Dedifferentiated amniotic fluid mesenchymal stem cell (primary cell): ENCODE results near the gene HPN.
"Not testable (repeated sequence)": the region's sequence is repeated elsewhere in the genome, so short reads cannot be mapped to it uniquely, and the experiment has no call there.

Source experiments
- DNase-seq: peaks from one replicate; pipeline ENCODE4 v3.0.0-alpha.2; 2016; ENCODE audit errors: extremely low spot score

Gene HPN

DNA sequence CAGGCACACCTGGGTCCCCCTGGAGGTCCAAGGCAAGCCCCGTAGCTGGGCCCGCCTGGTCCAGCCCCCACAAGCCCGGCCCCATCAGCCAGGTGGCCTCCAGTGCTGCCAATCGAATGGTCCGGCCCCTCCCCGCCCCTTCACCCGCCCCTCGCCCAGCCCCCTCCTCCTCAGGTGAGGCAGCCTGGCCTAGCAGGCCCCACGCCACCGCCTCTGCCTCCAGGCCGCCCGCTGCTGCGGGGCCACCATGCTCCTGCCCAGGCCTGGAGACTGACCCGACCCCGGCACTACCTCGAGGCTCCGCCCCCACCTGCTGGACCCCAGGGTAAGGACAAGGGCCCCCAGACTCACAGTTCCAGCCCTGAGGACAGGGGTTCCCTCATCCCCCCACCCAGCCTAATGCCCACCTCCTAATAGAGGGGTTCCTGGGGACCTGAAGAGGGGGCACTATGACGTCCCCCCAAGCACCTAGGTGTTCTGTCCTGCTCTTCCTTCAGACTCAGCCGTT, at the start of gene HPN:
Gene HPN (plus strand): TSS at position 174 of the 508 bp plus-strand sequence. CDS start 786 bp downstream, outside the sequence.
- no peak for DNase-seq

DNA sequence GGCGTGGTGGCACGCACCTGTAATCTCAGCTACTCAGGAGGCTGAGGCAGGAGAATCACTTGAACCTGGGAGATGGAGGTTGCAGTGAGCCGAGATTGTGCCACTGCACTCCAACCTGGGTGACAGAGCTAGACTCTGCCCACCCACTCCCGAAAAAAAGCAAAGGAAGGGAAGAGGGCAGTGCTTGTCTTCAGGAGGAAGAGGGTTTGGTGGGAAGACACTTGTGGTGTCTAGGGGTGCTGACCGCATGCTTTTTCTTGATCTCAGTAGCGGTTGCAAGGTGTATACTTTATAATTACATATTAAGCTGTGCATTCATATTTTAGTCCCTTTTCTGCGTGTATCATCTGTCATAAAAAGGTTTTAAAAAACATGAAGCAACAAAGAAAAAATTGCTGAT, 48.9 kb upstream of the HPN start:
- not testable (repeated sequence) for DNase-seq

DNA sequence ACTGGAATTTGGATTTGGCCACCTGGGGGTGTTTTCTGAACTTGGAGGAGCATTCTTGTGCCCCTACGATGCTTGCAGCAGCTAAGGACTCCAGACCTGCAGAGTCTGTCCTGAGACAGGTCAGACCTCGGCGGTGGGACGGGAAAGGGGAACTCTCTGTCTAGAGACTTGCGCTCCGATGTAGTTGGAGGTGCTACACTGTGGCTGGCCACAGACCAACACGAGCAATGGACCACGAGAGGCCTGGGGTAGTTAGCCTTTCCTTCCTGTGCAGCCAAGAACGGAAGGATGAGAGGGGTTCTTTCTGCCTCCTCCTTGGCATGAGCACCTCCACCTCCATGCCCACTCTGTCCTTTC, 47.3 kb upstream of the HPN start:
- DNase-seq = no peak

DNA sequence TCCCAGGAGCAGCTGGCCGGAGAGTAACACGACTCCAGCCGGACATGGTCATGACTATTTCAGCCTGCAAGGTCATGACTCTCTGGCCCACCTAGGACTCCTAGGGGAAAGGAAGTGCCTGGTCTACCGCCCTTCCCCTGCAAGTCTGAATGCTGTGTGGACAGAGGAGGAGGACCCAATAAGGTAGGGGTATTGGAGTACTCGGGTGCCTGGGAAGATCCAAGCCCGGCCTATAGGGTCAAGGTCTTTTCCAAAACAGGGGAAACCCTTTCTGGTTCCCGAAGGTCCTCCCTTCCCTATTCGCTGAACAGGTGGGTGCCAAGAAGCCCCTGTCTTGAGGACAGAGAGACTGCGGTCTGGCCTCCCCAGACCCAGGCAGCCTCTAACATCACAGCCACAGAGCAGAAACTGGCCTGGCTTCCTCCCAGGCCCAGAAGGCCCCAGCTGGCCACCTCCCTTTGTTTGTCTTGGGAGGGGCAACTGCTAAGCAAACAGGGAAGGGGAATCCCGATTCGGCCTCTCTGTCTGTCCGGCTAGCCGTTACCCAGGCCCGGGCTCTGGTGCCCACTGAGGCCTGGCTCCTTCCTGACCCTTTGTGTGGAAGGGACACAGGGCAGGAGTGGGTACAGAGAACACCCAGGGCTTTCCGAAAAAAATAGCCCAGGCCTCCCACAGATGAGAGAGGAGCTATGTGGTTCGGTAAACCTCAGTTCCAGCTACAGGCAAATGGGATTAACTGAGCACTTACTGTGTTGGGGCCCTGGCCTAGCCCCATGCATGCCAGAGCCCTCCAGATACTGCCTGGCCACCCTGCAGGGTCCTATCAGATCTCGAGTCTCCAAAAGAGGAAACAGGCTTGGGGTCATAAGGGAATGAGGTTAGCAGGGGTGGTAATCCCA, 46.6 kb upstream of the HPN start:
- no peak for DNase-seq

DNA sequence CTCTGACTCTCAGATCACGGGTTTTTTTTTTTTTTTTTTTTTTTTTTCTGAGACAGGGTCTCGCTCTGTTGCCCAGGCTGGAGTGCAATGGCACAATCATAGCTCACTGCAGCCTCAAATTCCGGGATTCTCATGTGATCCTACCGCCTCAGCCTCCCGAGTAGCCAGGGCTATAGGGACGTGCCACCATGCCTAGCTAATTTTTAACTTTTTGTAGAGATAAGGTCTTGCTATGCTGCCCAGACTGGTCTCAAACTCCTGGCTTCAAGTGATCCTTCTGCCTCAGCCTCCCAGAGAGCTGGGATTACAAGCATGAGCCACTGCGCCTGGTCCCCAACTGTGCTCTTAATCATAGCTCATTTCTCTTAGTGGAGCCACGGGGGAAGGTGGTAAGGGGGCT, 46.0 kb upstream of the HPN start:
- no peak for DNase-seq

DNA sequence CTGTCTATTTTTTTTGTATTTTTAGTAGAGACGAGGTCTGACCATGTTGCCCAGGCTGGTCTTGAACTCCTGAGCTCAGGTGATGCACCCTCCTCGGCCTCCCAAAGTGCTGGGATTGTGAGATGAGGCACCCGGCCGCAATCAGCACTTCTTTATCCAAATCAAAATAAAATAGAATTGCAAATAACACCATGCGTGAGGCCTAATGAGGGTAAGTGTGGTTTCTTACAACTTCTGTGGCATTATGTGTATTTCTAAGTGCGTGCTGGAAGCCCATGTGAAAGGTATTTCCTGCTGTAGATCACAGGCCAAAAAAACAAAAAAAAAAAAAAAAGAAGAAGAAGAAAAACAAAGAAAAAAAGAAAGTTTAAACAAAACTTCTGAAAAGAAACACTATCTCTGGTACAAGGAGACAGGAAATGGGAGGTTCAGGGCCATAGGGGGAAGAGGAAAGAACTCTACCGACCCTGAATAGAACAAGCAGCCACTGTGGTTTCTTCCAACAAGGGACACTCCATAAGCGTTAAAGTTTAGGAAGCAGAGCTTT, 44.4 kb upstream of the HPN start:
- DNase-seq = no peak

DNA sequence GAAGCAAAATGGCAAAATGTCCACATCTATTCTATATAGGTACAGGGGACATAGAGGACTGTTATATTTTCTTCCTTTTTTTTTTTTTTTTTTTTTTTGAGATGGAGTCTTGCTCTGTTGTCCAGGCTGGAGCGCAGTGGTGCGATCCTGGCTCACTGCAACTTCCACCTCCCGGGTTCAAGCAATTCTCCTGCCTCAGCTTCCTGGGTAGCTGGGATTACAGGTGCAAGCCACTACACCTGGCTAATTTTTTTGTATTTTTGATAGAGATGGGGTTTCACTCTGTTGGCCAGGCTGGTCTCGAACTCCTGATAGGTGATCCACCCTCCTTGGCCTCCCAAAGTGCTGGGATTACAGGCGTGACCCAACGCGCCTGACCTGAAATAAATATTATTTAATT, 43.3 kb upstream of the HPN start:
- DNase-seq = not testable (repeated sequence)

DNA sequence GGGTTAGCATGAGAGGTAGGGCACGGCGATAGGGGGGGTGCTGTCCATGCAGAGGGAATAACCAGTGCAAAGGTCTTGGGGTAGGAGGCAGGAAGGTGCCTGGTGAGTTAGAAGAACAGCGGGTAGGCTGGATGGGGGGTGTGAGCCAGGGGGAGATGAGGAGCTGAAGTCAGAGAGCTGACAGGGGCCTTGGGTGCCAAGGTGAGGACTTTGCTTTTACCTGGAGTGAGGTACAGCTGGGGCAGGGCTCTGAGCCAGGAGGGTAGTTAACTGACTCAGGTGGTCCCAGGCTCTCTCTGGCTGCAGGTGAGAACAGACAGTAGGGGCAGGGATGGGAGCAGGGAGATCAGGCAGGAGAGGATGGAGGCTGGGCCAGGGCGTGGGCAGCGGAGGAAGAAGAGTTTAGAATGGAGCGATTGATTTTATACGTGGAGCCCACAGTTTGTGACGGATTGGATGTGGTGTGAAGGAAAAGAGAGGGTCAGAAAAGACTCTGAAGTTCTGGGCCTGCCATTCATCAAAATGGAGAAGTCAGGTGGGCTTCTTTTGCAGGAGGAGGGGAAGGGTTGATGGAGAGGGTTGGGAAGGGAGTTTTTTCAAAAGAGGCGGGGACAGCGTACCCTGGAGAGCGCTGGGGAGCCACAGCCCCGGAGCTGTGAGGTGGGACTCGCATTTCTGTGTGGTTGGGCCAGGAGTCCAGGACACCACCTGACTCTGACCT, 42.6 kb upstream of the HPN start:
- no peak for DNase-seq

DNA sequence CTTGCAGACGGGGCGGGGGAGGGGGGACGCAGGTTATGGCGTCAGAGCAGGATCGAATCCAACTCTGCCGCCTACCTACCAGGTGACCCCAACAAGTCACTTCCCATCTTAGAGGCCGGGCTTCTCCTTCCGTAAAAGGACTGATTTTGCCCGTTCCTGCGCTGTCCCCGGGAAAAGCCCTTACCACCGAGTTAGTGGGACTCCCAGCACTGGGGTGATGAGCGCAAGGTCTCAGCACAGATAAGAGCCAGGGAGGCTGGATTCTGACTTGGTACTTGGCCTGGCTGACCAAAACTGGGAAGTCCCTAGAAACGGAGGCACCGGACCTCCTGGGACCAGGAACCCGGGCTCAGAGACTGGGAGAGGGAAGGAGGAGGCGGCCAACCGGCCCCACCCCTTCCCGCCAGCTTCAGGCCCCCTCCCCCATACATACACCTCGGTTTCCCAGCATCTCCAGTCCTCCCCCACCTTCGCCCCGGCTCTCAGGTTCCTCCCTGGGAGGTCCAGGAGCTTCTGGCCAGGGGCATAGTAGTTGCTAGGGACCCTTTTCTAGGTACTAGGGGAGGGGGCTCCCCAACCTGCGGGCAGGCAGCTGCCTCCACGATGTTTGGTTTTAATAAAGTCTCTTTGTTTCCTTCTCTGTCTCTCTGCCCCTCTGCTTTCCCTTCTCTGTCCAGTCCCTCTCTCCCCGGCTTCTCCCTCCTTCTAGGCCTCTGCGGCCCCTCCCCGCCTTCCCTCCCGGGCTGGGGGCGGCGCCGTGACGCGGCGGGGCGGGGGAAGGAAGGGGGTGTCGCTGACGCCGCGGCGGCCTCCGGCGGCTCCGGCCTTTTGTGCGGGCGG, 41.8 kb upstream of the HPN start, which contains the start of gene GRAMD1A:
Gene GRAMD1A (plus strand): TSS at position 826 of the 840 bp plus-strand sequence. CDS start 156 bp downstream, outside the sequence.
- peak; percentile 72 for DNase-seq

DNA sequence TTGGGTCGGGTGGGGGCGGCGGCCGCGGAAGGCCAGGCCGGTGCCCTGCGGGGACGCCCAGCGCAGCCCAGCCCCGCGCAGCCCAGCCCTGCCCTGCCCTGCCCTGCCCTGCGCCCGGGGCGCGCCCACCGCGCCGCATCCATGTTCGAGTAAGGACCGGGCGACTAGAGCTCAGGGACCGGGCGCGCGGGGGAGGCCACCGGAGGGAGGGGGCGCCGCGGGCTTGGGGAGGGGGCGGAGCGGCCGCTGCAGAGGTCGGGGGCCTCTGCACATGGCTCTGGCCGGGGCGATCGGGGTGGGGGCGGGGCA, 41.2 kb upstream of the HPN start:
- no peak for DNase-seq

DNA sequence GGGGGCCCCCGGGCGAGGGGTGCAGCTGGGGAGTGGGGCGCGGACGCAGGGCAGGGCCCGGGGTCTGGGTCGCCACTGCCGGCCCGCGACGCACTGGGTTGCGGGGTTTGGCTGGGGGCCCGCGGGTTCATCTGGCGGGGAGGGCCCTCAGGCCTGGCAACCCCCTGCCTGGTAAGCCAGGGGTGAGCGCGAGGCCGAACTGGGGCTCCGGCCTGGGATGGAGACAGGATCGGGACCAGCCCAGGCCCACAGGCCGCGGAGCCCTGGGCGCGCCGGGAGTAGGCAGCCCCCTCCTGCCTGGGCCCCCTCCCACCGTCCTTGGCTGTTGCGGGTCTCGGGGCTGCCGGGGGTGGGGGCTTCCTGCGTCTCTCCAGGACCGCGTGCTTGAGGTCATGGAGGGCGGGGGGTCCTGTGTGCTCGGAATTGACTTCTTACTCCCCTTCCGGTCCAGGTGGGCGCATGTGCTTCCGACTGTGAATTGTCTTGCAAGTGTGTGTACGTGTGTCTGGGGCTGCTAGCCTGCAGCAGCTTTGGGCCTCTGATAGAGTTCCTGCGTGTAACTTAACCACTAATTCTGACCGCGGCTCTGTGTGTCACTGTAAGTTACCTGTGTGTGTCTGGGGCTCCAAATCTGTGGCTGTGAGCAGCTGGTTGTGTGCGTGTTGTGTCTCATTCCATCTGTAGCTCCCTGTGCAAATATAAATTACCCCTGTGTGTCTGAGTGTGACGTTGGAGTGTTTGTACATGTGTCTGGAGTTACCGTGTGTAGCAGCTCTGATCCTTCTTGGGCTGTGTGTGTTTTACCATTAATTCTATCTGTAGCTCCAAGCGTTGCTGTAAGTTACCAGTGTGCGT, 40.6 kb upstream of the HPN start:
- no peak for DNase-seq

DNA sequence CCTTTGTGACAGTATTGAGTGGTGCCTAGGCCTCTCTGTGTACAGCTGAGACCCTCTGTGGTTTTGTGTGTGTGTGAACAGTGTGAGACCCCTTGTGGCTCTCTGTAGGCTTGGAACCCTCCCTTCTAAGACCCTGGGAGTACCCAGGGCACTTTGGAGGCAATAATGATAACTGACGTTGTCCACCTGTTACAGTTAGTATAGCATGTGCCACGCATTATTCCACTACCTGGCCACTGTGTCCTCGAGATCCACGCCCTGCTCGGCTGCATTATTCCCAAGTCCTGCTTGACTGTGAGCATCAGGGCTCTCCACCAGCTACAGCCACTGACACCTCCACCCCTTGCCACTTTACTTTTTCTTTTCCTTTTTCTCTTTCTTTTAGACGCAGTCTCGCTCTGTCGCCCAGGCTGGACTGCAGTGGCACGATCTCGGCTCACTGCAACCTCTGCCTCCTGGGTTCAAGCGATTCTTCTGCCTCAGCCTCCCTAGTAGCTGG, 39.4 kb upstream of the HPN start:
- DNase-seq = no peak

DNA sequence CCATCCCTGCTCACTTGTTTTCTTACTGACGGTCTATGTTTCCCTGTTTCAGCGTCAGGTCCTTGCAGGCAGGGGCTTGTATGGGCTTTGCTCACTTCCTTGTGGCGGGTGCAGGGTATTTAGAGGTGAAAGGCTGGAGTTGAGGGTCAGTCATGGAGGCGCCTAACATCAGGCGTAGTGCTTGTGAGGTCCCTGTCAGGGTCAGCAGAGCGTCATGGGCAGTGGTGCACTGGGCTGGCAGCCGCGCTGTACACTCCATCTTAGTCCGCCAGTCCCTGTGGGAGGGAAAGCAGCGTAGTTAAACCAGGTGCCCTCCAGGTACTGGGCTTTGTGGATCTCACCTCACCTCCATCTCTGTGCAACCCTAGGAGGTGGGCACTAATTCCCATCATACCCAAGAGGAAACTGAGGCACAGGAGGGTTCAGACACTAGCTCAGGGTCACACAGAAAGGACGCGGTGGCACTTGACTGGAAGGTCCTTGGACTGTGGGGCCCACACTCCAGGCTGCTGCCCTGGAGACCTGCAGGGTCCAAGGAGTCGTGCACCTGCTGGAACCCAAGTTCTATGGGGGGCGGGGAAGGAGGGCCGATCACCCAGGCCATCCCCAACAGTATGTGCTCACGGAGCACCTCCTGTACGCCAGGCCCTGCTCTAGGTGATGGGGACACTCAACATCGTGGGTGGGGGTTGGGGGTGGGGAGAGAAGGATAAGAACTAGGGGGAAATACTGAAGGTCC, 36.8 kb upstream of the HPN start:
- no peak for DNase-seq

DNA sequence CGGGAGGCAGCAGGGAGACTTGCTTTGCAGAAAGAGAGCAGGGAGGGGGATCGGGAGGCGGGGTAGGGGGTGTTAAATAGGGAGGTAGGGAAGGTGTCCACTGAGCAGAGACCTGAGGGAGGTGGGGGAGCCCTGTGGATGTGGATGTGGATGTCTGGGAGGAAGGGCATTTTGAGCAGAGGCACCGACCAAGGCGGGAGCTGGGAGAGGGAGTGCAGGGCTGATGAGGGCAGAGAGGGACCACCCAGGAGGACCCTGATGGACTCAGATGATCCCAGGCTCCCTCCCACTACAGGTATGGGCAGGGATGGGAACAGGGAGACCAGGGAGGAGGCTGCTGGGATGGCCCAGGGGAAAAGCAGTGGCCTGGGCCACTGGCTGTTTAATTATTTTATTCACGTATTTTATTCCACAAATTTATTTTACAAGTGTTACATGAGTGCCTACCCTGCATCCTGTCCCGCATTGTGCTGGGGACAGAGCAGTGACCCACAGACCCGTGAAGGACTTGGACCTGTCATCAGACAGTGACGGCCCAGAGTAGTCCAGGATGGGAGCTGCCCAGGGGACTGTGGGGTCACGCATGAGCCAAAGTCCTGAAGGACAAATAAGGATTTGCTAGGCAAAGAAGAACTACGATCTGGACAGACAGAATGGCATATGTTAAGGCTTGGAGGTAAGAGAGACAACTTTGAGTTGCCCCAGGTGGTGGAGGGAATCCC, 36.1 kb upstream of the HPN start:
- DNase-seq = no peak

DNA sequence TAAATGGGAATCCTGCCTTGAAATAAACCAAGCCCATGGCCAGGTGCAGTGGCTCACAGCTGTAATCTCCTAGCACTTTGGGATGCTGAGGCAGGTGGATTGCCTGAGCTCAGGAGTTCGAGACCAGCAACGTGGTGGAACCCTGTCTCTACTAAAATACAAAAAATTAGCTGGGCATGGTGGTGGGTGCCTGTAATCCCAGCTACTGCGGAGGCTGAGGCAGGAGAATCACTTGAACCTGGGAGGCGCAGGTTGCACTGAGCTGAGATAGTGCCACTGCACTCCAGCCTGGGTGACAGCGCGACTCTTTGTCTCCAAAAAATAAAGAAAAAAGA, 35.5 kb upstream of the HPN start:
- not testable (repeated sequence) for DNase-seq

DNA sequence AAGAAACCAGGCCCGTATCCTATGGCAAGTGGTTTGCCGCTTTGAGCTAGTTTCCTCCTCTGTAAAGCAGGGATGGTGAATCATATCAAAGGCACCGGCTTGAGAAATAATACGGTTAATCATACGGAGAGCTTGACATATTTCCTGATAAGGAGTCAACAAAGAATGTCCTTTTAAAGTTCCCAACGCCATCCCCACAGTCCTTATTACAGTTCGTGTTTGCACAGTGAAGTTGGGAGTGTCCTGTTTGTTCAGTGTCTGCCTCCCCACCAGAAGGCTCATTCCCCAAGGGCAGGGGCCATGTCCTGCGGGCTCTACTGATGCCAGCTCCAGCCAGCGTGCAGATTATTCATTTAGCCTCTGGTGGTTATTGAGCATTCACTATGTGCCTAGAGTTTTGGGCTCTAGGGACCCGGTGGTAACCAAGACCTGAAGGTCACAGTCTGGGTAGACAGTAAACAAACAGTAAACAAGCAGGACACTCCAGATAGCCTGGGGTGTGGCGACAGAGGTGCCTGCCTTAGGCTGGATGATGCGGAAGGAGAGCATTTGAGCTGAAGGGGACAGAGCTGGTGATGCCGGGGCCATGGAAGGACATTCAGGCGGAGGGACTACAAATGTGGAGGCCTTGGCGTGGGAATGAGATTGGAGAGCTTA, 35.1 kb upstream of the HPN start:
- no peak for DNase-seq

DNA sequence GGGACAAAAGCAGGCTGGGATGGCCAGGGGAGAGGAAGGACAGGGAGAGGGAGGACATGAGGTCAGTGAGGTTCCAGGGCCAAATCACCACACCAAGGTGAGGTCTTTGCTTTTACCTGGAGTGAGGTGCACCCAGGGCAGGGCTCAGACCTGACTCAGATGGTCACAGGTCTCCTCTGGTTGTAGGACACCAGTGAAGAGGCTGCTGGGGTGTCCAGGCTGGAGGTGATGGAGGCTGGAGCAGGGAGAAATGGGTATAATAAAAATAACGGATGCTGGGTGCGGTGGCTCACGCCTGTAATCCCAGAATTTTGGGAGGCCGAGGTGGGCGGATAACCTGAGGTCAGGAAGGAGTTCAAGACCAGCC, 34.5 kb upstream of the HPN start:
- no peak for DNase-seq

DNA sequence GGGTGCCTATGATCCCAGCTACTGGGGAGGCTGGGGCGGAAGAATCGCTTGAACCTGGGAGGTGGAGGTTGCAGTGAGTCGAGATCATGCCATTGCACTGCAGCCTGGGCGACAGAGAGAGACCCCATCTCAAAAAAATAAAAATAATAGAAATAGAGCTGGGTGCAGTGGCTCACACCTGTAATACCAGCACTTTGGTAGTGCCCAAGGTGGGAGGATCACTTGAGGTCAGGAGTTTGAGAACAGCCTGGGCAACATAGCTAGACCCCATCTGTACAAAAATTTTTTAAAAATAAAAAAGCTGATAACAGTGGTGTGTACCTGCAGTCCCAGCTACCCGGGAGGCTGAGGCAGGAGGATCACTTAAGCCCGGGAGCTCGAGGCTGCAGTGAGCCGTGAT, 34.1 kb upstream of the HPN start:
- not testable (repeated sequence) for DNase-seq

DNA sequence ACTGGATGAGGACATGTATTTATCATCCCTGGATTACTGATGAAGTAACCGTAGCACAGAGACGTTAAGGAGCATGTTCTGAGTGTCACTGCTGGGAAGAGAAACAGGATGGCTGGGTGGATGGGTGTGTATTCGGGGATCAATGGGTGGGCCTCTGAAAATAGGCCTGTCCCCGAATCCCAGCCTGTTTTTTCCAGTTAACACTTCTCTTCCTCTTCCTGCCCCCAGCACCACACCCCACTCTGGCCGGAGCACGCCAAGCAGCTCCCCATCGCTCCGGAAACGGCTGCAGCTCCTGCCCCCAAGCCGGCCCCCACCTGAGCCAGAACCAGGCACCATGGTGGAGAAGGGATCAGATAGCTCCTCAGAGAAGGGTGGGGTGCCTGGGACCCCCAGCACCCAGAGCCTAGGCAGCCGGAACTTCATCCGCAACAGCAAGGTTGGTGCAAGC, 32.6 kb upstream of the HPN start:
- no peak for DNase-seq
